Ecto neural progenitor cell (in vitro differentiated cells): ENCODE results near the gene CBX2.
A peak's percentile ranks its signal among the peaks of the same experiment; 100 is the strongest.
"Not testable (repeated sequence)": the region's sequence is repeated elsewhere in the genome, so short reads cannot be mapped to it uniquely, and the experiment has no call there.

Experiments
- DNase-seq: peaks from one replicate; pipeline ENCODE4 v3.0.0-alpha.2; 2018; ENCODE audit warnings: low spot score

CBX2 gene

GRCh38 chr17:79742951-79743476, 34.9 kb upstream of the CBX2 start:
- DNase-seq: peak; percentile 64

DNA sequence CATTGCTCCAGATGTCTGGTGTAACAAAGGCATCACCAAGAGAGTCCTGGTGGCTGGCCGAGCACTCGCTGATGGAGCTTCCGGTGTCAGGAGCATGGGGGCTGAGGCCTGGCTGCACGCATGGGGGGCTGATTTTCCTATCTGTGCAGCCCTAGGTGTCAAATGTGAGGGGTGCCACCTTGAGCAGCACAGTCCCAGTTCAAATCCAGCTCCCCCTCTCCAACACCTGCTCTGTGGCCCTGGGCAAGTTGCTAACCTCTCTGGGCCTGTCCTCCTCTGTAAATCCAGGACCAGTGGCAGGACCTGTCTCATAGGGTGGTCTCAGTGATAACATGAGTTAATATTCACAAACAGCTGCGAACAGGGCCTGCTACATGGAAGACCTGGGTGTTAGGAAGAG, 34.3 kb upstream of the CBX2 start:
- DNase-seq: no peak

DNA sequence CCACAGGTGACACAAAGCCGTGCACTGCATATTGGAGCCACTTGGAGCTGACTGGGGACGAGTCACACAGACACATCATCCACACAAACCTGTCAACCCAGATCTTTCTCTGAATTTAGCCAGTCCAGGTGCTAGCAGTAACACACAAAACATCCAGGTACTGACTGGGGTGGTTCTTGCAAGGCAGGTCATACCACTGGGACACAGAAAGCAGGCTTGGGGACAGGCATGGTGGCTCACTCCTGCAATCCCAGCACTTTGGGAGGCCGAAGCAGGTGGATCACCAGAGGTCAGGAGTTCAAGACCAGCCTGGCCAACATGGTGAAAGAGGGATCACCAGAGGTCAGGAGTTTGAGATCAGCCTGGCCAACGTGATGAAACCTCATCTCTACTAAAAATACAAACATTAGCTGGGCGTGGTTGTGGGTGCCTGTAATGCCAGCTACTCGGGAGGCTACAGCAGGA, 32.3 kb upstream of the CBX2 start:
- no peak for DNase-seq

DNA sequence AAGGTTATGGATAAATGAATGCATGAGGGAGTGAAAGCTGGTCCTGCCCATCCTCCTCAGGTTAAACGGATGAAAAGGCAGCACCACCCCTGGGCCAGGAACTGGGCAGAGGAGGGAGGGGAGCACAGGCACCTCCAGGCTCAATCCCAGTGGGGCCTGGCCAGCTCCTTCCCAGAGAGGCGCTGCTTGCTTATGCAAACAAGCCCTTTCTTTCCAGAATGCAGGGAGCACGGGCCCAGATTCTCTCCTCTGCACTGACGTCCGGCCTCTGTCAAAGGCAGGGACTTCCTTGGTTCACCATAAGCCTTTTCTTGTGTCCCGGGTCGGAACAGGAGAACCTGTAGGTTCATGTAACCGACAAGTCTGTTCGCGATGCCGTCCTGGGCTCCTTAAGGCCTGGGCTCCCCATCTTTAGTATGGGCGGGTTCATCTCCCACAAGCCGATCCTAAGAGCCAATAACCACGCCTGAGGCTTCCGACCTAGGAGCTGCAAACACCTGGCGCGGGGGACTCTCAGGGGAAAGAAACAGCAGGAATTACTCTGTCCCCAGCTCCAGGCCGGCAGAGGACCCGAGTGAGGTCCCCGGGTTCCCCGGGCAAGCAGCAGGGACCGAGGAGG, 30.9 kb upstream of the CBX2 start:
- DNase-seq: no peak

DNA sequence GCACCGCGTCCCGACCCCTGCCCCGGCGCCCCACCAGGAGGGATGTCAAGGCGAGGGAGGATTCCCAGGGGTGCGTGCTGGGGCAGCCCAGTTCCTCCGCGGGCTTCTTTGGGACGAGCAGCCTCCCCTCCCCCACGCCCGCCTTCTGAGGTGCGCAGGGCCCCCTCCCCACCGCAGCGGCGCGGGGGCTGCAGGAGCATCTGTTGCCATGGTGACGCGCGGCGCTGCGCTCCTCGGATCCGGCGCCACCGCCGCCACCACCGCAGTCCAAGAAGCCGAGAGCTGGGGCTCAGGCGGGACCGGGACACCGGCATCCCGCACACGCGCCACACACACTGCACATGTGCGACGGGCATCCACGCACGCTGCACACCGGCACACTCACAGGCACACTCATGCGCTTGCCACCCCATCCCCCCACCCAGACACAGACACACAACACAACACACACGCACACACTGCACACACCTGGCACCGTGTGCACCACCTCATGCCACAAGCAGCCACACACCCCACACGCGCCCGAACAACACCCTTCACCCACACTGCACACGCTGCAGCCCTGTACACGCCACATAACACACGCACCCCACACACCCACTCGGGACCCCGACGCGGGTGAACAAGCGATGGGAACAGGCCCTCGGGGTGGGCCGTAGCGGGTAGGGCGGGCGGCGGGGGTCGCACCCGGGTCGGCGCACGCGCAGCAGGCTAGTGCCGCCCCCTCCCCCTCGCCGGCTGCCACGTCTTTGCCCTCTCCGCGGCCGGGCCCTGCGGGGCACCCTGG, 30.2 kb upstream of the CBX2 start:
- peak; percentile 81 for DNase-seq

GRCh38 chr17:79748295-79749099, 29.5 kb upstream of the CBX2 start:
- DNase-seq: no peak

DNA sequence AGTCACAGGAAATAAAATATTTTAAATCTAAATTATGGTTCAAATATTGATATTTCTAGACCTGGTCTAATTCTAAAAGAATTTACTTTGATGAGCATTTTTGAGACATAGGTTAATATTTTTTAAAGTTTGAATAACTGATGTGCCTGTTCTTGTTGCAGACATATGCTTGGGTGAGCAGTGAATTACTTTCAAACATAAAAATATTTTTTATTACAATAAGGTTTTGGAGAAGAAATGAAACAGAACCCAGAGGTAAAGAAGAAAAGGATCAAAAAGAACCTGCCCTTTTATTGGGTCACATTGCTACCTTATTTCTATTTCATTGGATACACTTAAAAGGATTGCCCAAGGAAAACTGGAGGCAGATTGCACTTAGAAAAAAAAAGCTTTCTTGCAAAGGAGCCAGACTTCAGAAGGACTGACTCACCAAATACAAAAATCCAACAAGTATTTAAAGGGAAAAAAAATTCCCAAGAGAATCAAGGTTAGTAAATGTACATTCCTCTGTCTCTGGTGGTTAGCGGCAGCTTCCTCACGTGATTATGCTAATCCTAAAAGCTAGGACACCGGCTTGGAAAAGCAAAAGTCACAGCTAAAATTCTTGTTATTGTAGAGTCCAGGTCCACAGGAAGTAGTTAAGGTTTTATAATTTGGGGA, 28.7 kb upstream of the CBX2 start:
- DNase-seq: no peak

DNA sequence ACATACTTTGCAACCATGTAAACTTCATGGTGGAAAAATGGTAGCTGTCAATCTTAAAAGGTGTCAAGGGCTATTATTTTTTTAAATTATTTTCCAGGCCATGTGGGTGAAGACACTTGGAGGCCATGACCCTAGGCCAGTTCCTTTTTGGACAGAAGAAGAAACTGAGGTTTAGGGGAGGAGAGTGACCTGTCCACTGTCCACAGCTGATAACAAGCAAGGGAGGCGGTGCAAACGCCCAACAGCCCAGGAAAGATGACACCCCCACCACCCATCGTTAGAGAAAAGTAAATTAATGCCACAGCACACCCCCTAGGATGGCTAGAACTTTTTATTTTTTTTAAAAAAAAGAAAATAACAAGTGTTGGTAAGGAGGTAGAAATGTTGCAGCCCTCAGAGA, 28.0 kb upstream of the CBX2 start:
- DNase-seq: no peak

- no peak for DNase-seq
Measured at GRCh38 chr17:79750650-79751545, 27.1 kb upstream of the CBX2 start.

DNA sequence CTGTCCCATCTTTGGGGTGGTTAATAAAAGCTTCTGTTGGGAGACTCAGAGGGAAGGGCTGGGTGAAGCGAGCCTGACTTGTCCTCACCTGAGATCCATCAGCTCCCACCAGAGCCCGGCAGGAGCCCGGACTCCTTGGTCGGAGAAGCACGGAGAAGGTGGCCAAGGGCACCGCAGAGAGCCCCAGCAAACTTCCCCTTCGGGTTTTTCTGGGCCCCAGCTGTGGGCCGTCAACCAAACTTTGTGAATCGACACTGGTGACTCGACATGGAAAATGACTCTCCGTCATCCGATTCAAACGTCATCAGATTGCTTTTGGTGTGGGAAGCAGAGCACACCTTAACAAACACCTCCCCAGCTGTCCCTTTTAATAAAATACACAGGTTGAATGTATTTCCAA, 25.8 kb upstream of the CBX2 start:
- no peak for DNase-seq

GRCh38 chr17:79754370-79754769, 23.6 kb upstream of the CBX2 start:
- DNase-seq: no peak

- DNase-seq: not testable (repeated sequence)
Measured at GRCh38 chr17:79754903-79755302, 23.0 kb upstream of the CBX2 start.

DNA sequence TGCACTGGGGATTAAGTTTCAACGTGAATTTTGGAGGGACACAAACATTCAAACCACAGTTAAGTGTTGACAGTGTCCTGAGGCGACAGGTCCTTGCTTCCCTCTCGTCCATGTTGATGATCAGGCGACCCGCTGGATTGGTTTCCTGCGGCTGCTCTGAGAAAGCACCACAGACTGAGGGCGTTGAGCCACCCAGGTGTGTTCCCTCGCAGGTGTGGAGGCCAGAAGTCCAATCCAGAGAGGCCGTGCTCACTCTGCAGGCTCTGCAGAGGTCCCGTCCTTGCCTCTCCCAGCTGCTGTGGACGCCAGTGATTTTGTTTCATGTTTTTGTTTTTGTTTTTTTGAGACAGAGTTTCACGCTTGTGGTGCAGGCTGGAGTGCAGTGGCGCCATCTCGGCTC, 22.4 kb upstream of the CBX2 start:
- DNase-seq: no peak

DNA sequence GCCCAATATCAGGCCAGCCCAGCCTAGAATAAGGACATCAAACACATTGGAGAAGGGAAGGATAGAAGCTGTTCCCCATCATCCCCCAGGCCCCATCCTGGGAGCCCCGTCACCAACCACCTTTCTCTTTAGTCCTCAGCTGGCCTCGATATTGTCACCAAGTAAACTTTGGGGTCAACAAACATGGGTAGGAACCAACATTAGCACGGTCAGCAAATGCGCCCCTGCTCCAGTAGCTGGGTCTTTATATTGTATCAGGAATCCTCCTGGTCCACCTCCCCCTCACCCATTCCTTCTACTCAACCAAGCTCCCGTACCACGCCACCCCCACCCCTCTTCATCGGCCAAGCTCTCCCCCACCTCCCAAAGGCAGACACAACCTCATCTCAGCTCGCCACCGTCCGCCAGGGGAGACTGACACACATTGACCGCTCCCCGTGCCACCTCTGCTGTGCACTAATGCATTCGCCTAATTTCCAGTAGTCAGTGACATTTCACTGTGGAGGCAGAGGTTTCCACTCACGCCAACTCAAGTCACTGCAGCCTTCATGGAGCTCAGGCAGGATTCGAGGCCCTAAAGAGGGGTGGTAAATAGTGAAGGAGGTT, 20.7 kb upstream of the CBX2 start:
- DNase-seq: no peak

DNA sequence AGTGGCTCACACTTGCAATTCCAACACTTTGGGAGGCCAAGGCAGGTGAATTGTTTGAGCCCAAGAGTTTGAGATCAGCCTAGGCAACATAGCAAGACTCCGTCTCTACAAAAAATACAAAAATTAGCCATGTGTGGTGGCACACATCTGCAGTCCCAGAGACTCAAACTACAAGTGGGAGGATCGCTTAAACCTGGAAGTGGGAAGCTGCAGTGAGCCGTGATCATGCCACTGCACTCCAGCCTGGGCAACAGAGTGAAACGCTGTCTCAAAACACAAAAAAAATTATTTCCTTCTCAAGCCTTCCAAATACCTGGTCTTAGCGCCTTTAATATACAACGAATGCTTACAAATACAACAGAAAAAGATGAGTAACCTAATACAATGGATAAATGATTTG, 19.7 kb upstream of the CBX2 start:
- DNase-seq: no peak

GRCh38 chr17:79760197-79760906, 17.6 kb upstream of the CBX2 start:
- no peak for DNase-seq

- no peak for DNase-seq
Measured at GRCh38 chr17:79761894-79762589, 15.9 kb upstream of the CBX2 start.

GRCh38 chr17:79765708-79766107, 12.2 kb upstream of the CBX2 start:
- no peak for DNase-seq
